Spleen (tissue), 7 donors: Measurements from ENCODE around the gene IFT172.

Source experiments
- POLR2AphosphoS5 ChIP-seq, 3 donors: sonication (generic); formaldehyde crosslinking; IDR thresholded peaks; one replicate each; pipeline ENCODE4 v1.5.1; 2017; ENCODE audit warnings: antibody characterized with exemption in 3 of 3
- TF ChIP-seq, protein P1 (sequence below), 11 experiments: fragments of 200-600 bp in 7 of 11; fragments of 450-650 bp in 4 of 11; sonication (generic) in 4 of 11; IDR thresholded peaks in 8 of 11; conservative IDR thresholded peaks in 3 of 11; 1 replicate in 7 of 11; 2 replicates in 4 of 11; pipeline versions ENCODE4 v1.4.0 to v1.8.0; 2016 to 2021; ENCODE audit warnings: antibody characterized with exemption in 11 of 11, inconsistent platforms in 4 of 11, mild to moderate bottlenecking in 1 of 11
- donor health status: DM: no; HTN: no; CAD: no; lungs with moderate emphysema.
- donor health status: DM: no; HTN: no; CAD: no.
- donor health status: DM: no; HTN: no; CAD: no.

DNA sequence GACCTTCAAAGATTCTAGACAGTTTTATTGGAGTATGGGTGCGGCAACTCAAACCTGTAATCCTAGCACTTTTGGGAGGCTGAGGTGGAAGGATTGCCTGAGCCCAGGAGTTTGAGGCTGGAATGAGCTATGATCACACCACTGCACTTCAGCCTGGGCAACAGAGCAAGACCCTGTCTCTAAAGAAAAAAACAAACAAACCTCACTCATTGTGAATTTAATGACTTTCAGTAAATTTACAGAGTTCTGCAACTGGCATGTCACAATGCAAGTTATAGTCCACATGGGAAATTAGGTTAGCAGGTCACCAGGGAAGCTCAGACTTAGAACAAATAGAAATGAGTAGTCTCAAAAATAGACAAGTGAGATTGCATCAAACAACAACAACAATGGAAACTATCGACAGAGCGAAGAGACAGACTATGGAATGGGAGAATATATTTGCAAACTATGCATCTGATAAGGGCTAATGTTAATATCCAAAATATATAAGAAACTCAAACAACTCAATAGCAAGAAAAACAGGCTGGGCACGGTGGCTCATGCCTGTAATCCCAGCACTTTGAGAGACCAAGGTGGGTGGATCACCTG lies 67.8 kb downstream of the IFT172 start:
- no peak for TF ChIP-seq POLR2AphosphoS5 (IDR thresholded peaks at IDR 0.05)
- TF ChIP-seq, protein P1, sequence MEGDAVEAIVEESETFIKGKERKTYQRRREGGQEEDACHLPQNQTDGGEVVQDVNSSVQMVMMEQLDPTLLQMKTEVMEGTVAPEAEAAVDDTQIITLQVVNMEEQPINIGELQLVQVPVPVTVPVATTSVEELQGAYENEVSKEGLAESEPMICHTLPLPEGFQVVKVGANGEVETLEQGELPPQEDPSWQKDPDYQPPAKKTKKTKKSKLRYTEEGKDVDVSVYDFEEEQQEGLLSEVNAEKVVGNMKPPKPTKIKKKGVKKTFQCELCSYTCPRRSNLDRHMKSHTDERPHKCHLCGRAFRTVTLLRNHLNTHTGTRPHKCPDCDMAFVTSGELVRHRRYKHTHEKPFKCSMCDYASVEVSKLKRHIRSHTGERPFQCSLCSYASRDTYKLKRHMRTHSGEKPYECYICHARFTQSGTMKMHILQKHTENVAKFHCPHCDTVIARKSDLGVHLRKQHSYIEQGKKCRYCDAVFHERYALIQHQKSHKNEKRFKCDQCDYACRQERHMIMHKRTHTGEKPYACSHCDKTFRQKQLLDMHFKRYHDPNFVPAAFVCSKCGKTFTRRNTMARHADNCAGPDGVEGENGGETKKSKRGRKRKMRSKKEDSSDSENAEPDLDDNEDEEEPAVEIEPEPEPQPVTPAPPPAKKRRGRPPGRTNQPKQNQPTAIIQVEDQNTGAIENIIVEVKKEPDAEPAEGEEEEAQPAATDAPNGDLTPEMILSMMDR (IDR thresholded peaks at IDR 0.05 in 8 of 11, conservative IDR thresholded peaks at IDR 0.05 in 3 of 11): no peak
